GM06990 (cell line): ENCODE results near the gene AUP1.

ENCODE experiments used
- DNase-seq: peaks from one replicate; pipeline ENCODE4 v3.0.0-alpha.2; 2011; ENCODE audit not compliant: insufficient read length; ENCODE audit errors: extremely low read depth
- H3K27me3 ChIP-seq: replicated peaks from 2 replicates; pipeline ENCODE4 v1.6.0; 2011; ENCODE audit warnings: low read length; ENCODE audit not compliant: control insufficient read depth, insufficient read depth
- H3K36me3 ChIP-seq: 2 replicates; pipeline ENCODE4 v1.5.1; 2011; ENCODE audit warnings: low read length; ENCODE audit not compliant: control insufficient read depth, insufficient read depth
- H3K4me3 ChIP-seq: replicated peaks from 2 replicates; pipeline ENCODE4 v1.5.1; 2011; ENCODE audit warnings: low read depth, mild to moderate bottlenecking, control low read depth, low read length
- CTCF ChIP-seq: IDR thresholded peaks from 2 replicates; pipeline ENCODE4 v1.5.1; 2011; ENCODE audit warnings: low read length, control low read depth, mild to moderate bottlenecking, inconsistent platforms; ENCODE audit not compliant: insufficient read depth, poor library complexity, severe bottlenecking

Gene AUP1

GRCh38 chr2:74497777-74498499 is 31.6 kb downstream of the AUP1 start:
- Histone ChIP-seq H3K4me3 (peak overlapping the region; percentile 46), H3K36me3 (peaks cover 3% of the 10 kb centered on the region; the same call in 1 of the 2 replicates), H3K27me3 (peaks cover 2% of the 10 kb centered on the region)
- TF ChIP-seq CTCF = no peak
- no peak for DNase-seq

- peaks cover 8% of the 10 kb centered on the region for H3K36me3 ChIP-seq
- no peak overlapping the region for H3K4me3 ChIP-seq
- H3K27me3 ChIP-seq = peaks cover 2% of the 10 kb centered on the region
- no peak for DNase-seq
- TF ChIP-seq CTCF = no peak
Observed at GRCh38 chr2:74496997-74497776, 32.3 kb downstream of the AUP1 start.

- no peak overlapping the region for H3K4me3 ChIP-seq
- peaks cover 18% of the 10 kb centered on the region for H3K36me3 ChIP-seq
- TF ChIP-seq CTCF = no peak
- peaks cover 2% of the 10 kb centered on the region for H3K27me3 ChIP-seq
- DNase-seq = no peak
Observed at GRCh38 chr2:74495440-74495839, 34.1 kb downstream of the AUP1 start.

GRCh38 chr2:74493546-74493945 is 36.0 kb downstream of the AUP1 start:
- no peaks in the 10 kb centered on the region for H3K27me3 ChIP-seq
- no peak for DNase-seq
- peaks cover 20% of the 10 kb centered on the region for H3K36me3 ChIP-seq
- H3K4me3 ChIP-seq = no peak overlapping the region
- no peak for TF ChIP-seq CTCF

- Histone ChIP-seq H3K4me3 (no peak overlapping the region), H3K36me3 (peaks cover 20% of the 10 kb centered on the region), H3K27me3 (no peaks in the 10 kb centered on the region)
- no peak for DNase-seq
- TF ChIP-seq CTCF = no peak
Observed at GRCh38 chr2:74491648-74492544, 37.6 kb downstream of the AUP1 start.
